H9 (cell line): ENCODE data around the gene PLSCR5. TPM values are rescaled to one million over a fixed set of nuclear protein-coding genes. Genes with fewer than 3 reads are reported as not detected.

Experiments used
- DNase-seq: peaks from one replicate; pipeline ENCODE4 v3.0.0-alpha.2; 2017
- H2AFZ ChIP-seq: one replicate; pipeline ENCODE4 v1.6.1; 2013; ENCODE audit warnings: mild to moderate bottlenecking, low read length, control low read depth, moderate library complexity
- H2AK5ac ChIP-seq: 2 replicates; pipeline ENCODE4 v1.6.1; 2013; ENCODE audit warnings: low read length, control low read depth, mixed read lengths; ENCODE audit not compliant: insufficient read length
- H2BK120ac ChIP-seq: one replicate; pipeline ENCODE4 v1.6.1; 2013; ENCODE audit warnings: low read depth, mild to moderate bottlenecking, low read length, control low read depth, inconsistent platforms; ENCODE audit not compliant: poor library complexity, severe bottlenecking
- H2BK12ac ChIP-seq: 2 replicates; pipeline ENCODE4 v1.6.1; 2013; ENCODE audit warnings: low read length, control low read depth, mixed read lengths, low read depth; ENCODE audit not compliant: insufficient read length
- H2BK15ac ChIP-seq: 2 replicates; pipeline ENCODE4 v1.6.1; 2013; ENCODE audit warnings: low read depth, low read length, control low read depth
- H2BK20ac ChIP-seq: one replicate; pipeline ENCODE4 v1.6.1; 2013; ENCODE audit warnings: low read depth, mild to moderate bottlenecking, low read length, control low read depth, inconsistent platforms; ENCODE audit not compliant: poor library complexity, severe bottlenecking
- H2BK5ac ChIP-seq: 2 replicates; pipeline ENCODE4 v1.6.1; 2013; ENCODE audit warnings: low read length, control low read depth, mixed read lengths; ENCODE audit not compliant: insufficient read length
- H3K14ac ChIP-seq: 2 replicates; pipeline ENCODE4 v1.6.1; 2013; ENCODE audit warnings: low read length, control low read depth; ENCODE audit not compliant: insufficient read depth
- H3K18ac ChIP-seq: 2 replicates; pipeline ENCODE4 v1.6.1; 2013; ENCODE audit warnings: low read depth, mild to moderate bottlenecking, mixed read lengths, low read length, control low read depth; ENCODE audit not compliant: insufficient read length
- H3K23ac ChIP-seq: 2 replicates; pipeline ENCODE4 v1.6.1; 2013; ENCODE audit warnings: low read length, control low read depth, mixed read lengths, low read depth; ENCODE audit not compliant: insufficient read length
- H3K23me2 ChIP-seq: 2 replicates; pipeline ENCODE4 v1.6.1; 2013; ENCODE audit warnings: low read depth, mild to moderate bottlenecking, mixed read lengths, low read length, control low read depth; ENCODE audit not compliant: insufficient read length, poor library complexity, severe bottlenecking
- H3K27ac ChIP-seq: 2 replicates; pipeline ENCODE4 v1.5.1; 2013; ENCODE audit warnings: low read length, control low read depth, mixed read lengths, low read depth; ENCODE audit not compliant: insufficient read length
- H3K27me3 ChIP-seq: 2 replicates; pipeline ENCODE4 v1.6.1; 2013; ENCODE audit warnings: low read length, control low read depth, inconsistent platforms; ENCODE audit not compliant: insufficient read depth
- H3K4ac ChIP-seq: 2 replicates; pipeline ENCODE4 v1.6.1; 2013; ENCODE audit warnings: low read depth, mild to moderate bottlenecking, control low read depth, inconsistent platforms, low read length, moderate library complexity
- H3K4me1 ChIP-seq: 2 replicates; pipeline ENCODE4 v1.6.1; 2013; ENCODE audit warnings: low read length, control low read depth, inconsistent platforms; ENCODE audit not compliant: insufficient read depth
- H3K4me2 ChIP-seq: 2 replicates; pipeline ENCODE4 v1.6.1; 2013; ENCODE audit warnings: low read length, control low read depth, mixed read lengths; ENCODE audit not compliant: insufficient read length, insufficient read depth
- H3K56ac ChIP-seq: 2 replicates; pipeline ENCODE4 v1.6.1; 2013; ENCODE audit warnings: low read depth, mild to moderate bottlenecking, mixed read lengths, low read length, control low read depth; ENCODE audit not compliant: insufficient read length
- H3K79me1 ChIP-seq: 2 replicates; pipeline ENCODE4 v1.6.1; 2013; ENCODE audit warnings: low read depth, mild to moderate bottlenecking, moderate library complexity, low read length, control low read depth, inconsistent platforms; ENCODE audit not compliant: insufficient read depth, poor library complexity, severe bottlenecking
- H3K79me2 ChIP-seq: 2 replicates; pipeline ENCODE4 v1.6.1; 2013; ENCODE audit warnings: low read length, control low read depth, inconsistent platforms; ENCODE audit not compliant: insufficient read depth
- H3K9ac ChIP-seq: 2 replicates; pipeline ENCODE4 v1.6.1; 2013; ENCODE audit warnings: low read length, control low read depth, mixed read lengths; ENCODE audit not compliant: insufficient read length; ENCODE audit errors: extremely low read depth
- H3K9me3 ChIP-seq: one replicate; pipeline ENCODE4 v1.6.1; 2013; ENCODE audit warnings: low read depth, low read length, inconsistent platforms; ENCODE audit not compliant: control insufficient read depth
- H3T11ph ChIP-seq: one replicate; pipeline ENCODE4 v1.6.1; 2013; ENCODE audit warnings: mild to moderate bottlenecking, low read length, control low read depth, inconsistent platforms
- H4K20me1 ChIP-seq: one replicate; pipeline ENCODE4 v1.6.1; 2013; ENCODE audit not compliant: control insufficient read depth, insufficient read length, insufficient read depth
- H4K5ac ChIP-seq: 2 replicates; pipeline ENCODE4 v1.6.1; 2013; ENCODE audit warnings: low read depth, mild to moderate bottlenecking, mixed read lengths, low read length, control low read depth; ENCODE audit not compliant: insufficient read length
- H4K8ac ChIP-seq: replicated peaks from 2 replicates; pipeline ENCODE4 v1.6.1; 2013; ENCODE audit warnings: low read length, control low read depth, mixed read lengths, low read depth; ENCODE audit not compliant: insufficient read length
- H4K91ac ChIP-seq: 2 replicates; pipeline ENCODE4 v1.6.1; 2013; ENCODE audit warnings: low read depth, mild to moderate bottlenecking, moderate library complexity, mixed read lengths, low read length, control low read depth; ENCODE audit not compliant: insufficient read length
- H3K27ac Mint-ChIP-seq, 3 experiments: 2 replicates in 2 of 3; 3 replicates in 1 of 3; pipeline ENCODE4 v1.8.0; 2020 to 2021; ENCODE audit warnings: mixed read lengths in 3 of 3, mild to moderate bottlenecking in 1 of 3, moderate library complexity in 1 of 3
- H3K27me3 Mint-ChIP-seq: 2 replicates; pipeline ENCODE4 v1.8.0; 2021; ENCODE audit warnings: low read depth, mild to moderate bottlenecking, moderate library complexity, mixed read lengths
- H3K36me3 Mint-ChIP-seq, 3 experiments: 2 replicates in 2 of 3; 3 replicates in 1 of 3; pipeline ENCODE4 v1.8.0; 2020 to 2021; ENCODE audit warnings: low read depth in 3 of 3, mixed read lengths in 3 of 3; ENCODE audit not compliant: insufficient read depth in 1 of 3
- H3K4me1 Mint-ChIP-seq, 2 experiments: 2 replicates each; pipeline ENCODE4 v1.8.0; 2020; ENCODE audit warnings: mixed read lengths in 2 of 2
- H3K4me3 Mint-ChIP-seq, 2 experiments: 2 replicates in 1 of 2; 3 replicates in 1 of 2; pipeline ENCODE4 v1.8.0; 2020 to 2021; ENCODE audit warnings: mild to moderate bottlenecking in 2 of 2, mixed read lengths in 2 of 2, moderate library complexity in 1 of 2
- H3K9me3 Mint-ChIP-seq, 2 experiments: 2 replicates in 1 of 2; 3 replicates in 1 of 2; pipeline ENCODE4 v1.8.0; 2020; ENCODE audit warnings: mild to moderate bottlenecking in 2 of 2, mixed read lengths in 2 of 2, moderate library complexity in 1 of 2
- CTCF ChIP-seq: fragments of 200-600 bp; sonication (generic); conservative IDR thresholded peaks from 3 replicates; pipeline ENCODE4 v1.8.0; 2021; ENCODE audit warnings: antibody characterized with exemption, mild to moderate bottlenecking
- WGBS: extraction: QIAGEN DNeasy Blood & Tissue Kit; methylation state at CpG from one replicate; pipeline ENCODE4 v1.1.7; 2013; ENCODE audit warnings: missing lambda C conversion rate, low lambda C conversion rate, mixed read lengths; ENCODE audit not compliant: insufficient read length; ENCODE audit errors: extremely low coverage; 5-methylcytosine and 5-hydroxymethylcytosine counted together
- total RNA-seq: library from RNA; stranded (reverse); gene quantifications from 2 replicates; pipeline ENCODE4 v1.2.1, GENCODE V29; 2021

PLSCR5 gene
- total RNA-seq, 1 experiment from 2014 or later, result not detected

- DNase-seq, result no peak
- Mint-ChIP-seq H3K4me1 (peaks cover 4 to 8% of the 10 kb centered on the region in 2 experiments), H3K9me3 (peaks cover under 1 to 13% of the 10 kb centered on the region in 2 experiments; a peak in 3 of 5 replicates), H3K27me3 (no peaks in the 10 kb centered on the region; the same call in 1 of the 2 replicates), H3K27ac (no peak overlapping the region), H3K36me3 (peaks cover 0 to 15% (median 3%) of the 10 kb centered on the region in 3 experiments; a peak in 6 of 7 replicates), H3K4me3 (no peak overlapping the region)
- Histone ChIP-seq H3K56ac (no peak overlapping the region), H3K18ac (no peak overlapping the region), H3T11ph (no peak overlapping the region), H2BK20ac (no peak overlapping the region), H3K23me2 (no peaks in the 10 kb centered on the region), H3K79me2 (no peaks in the 10 kb centered on the region), H4K5ac (no peak overlapping the region), H3K79me1 (no peaks in the 10 kb centered on the region), H2AK5ac (no peak overlapping the region), H3K14ac (no peak overlapping the region), H4K8ac (no peak overlapping the region), H3K4me2 (no peak overlapping the region), H4K91ac (no peak overlapping the region), H3K4ac (no peak overlapping the region), H2BK15ac (no peak overlapping the region), H3K27me3 (no peaks in the 10 kb centered on the region), H2AFZ (no peak overlapping the region), H4K20me1 (no peaks in the 10 kb centered on the region), H3K9ac (no peak overlapping the region), H3K27ac (no peak overlapping the region), H2BK120ac (no peak overlapping the region), H3K9me3 (no peaks in the 10 kb centered on the region), H2BK5ac (no peak overlapping the region), H3K4me1 (no peaks in the 10 kb centered on the region), H3K23ac (no peak overlapping the region), H2BK12ac (no peak overlapping the region)
- TF ChIP-seq CTCF, result no peak
- WGBS, result no CpG with 5 or more reads among the region's 4 CpGs
Measured at GRCh38 chr3:146557745-146558144, 47.4 kb downstream of the PLSCR5 start.
